Mammary epithelial cell (primary cell): ENCODE measurements around the gene MAST4.

ENCODE experiments used
- CTCF ChIP-seq, 2 donors: IDR thresholded peaks in 1 of 2; conservative IDR thresholded peaks in 1 of 2; 2 replicates each; pipeline ENCODE4 v1.5.1; 2011 to 2012; ENCODE audit warnings: inconsistent platforms in 2 of 2, low read length in 2 of 2, mild to moderate bottlenecking in 2 of 2, control low read depth in 1 of 2, low read depth in 1 of 2; ENCODE audit not compliant: insufficient read depth in 1 of 2; ENCODE audit errors: extremely low read depth in 1 of 2
- EZH2 ChIP-seq: IDR thresholded peaks from 2 replicates; pipeline ENCODE4 v1.6.1; 2012; ENCODE audit warnings: low read length, inconsistent platforms, borderline replicate concordance

- TF ChIP-seq CTCF (conservative IDR thresholded peaks at IDR 0.05 in 1 of 2, IDR thresholded peaks at IDR 0.05 in 1 of 2; ENCODE audit: extremely low read depth in 1 of 2, insufficient read depth in 1 of 2, low read depth in 1 of 2, low read length in 2 of 2) (no peak), EZH2 (no peak)
These were observed 425.3 kb downstream of the MAST4 start for GRCh38 chr5:67021521-67021920.
